Aorta (tissue), 5 donors: ENCODE results near the gene CCDC148. TPM values are rescaled to one million over a fixed set of nuclear protein-coding genes. Genes with fewer than 3 reads are reported as not detected.

ENCODE experiments used
- ATAC-seq: fragments of 200-7000 bp; cut with Tn5 transposase; one replicate; pipeline ENCODE4 v1.9.1; 2022; ENCODE audit warnings: moderate library complexity; ENCODE audit not compliant: low FRiP score
- DNase-seq, 2 donors: peaks; one replicate each; pipeline ENCODE4 v3.0.0-alpha.2; 2020
- H3K27ac ChIP-seq, 2 donors: one replicate each; pipeline ENCODE4 v1.5.1; 2013; ENCODE audit warnings: low read length in 2 of 2, mild to moderate bottlenecking in 2 of 2, moderate library complexity in 2 of 2, control low read depth in 1 of 2, inconsistent platforms in 1 of 2, low read depth in 1 of 2
- H3K27me3 ChIP-seq, 2 donors: one replicate each; pipeline ENCODE4 v1.6.1; 2013; ENCODE audit warnings: control low read depth in 1 of 2, low read length in 1 of 2, mild to moderate bottlenecking in 1 of 2, moderate library complexity in 1 of 2; ENCODE audit not compliant: insufficient read depth in 2 of 2, control insufficient read depth in 1 of 2
- H3K36me3 ChIP-seq, 2 donors: one replicate each; pipeline ENCODE4 v1.6.1; 2013; ENCODE audit warnings: control low read depth in 1 of 2, low read length in 1 of 2, mild to moderate bottlenecking in 1 of 2; ENCODE audit not compliant: insufficient read depth in 2 of 2, control insufficient read depth in 1 of 2
- H3K4me1 ChIP-seq, 2 donors: one replicate each; pipeline ENCODE4 v1.6.1; 2013; ENCODE audit warnings: low read length in 2 of 2, control low read depth in 1 of 2, mild to moderate bottlenecking in 1 of 2, moderate library complexity in 1 of 2; ENCODE audit not compliant: insufficient read depth in 2 of 2, control insufficient read depth in 1 of 2
- H3K4me3 ChIP-seq, 2 donors: one replicate each; pipeline ENCODE4 v1.5.1; 2013; ENCODE audit warnings: low read length in 2 of 2, control low read depth in 1 of 2, mild to moderate bottlenecking in 1 of 2
- H3K9me3 ChIP-seq: one replicate; pipeline ENCODE4 v1.6.1; 2013; ENCODE audit warnings: mild to moderate bottlenecking, low read length; ENCODE audit not compliant: control insufficient read depth
- WGBS, 2 donors: extraction: QIAGEN DNeasy Blood & Tissue Kit; methylation state at CpG; one replicate each; pipeline ENCODE4 v1.1.7; 2013; 5-methylcytosine and 5-hydroxymethylcytosine counted together
- intact Hi-C, 2 donors: fragments of 100-400 bp; cut with DNase I; formaldehyde crosslinking; loops; one replicate each; pipeline versions ENCODE4 v1.14.2 to v1.15.0; 2022
- polyA plus RNA-seq, 2 donors: library from polyadenylated mRNA; stranded (reverse); fragments of 200-250 nt; gene quantifications; one replicate each; pipeline ENCODE4 v1.2.3, GENCODE V29; 2013
- total RNA-seq, 2 donors: library from RNA; stranded (reverse); fragmentation: NEBNext Ultra II Directional; extraction: Animal tissue kit (Norgen Biotek cat#: 25700); gene quantifications; one replicate each; pipeline ENCODE4 v1.2.1, GENCODE V29; 2021
- donor health status: healthy with polysubstance abuse.
- donor health status: Bipolar disorder and iron deficiency.
- donor health status: DM: no; HTN: no; CAD: no.
- donor health status: DM: no; HTN: no; CAD: no.
- donor health status: DM: yes; HTN: yes; CAD: no.

The CCDC148 gene
- total and polyA plus RNA-seq, 4 donors: 0.41 to 1.6 (median 0.52) TPM; not detected in 1

DNA sequence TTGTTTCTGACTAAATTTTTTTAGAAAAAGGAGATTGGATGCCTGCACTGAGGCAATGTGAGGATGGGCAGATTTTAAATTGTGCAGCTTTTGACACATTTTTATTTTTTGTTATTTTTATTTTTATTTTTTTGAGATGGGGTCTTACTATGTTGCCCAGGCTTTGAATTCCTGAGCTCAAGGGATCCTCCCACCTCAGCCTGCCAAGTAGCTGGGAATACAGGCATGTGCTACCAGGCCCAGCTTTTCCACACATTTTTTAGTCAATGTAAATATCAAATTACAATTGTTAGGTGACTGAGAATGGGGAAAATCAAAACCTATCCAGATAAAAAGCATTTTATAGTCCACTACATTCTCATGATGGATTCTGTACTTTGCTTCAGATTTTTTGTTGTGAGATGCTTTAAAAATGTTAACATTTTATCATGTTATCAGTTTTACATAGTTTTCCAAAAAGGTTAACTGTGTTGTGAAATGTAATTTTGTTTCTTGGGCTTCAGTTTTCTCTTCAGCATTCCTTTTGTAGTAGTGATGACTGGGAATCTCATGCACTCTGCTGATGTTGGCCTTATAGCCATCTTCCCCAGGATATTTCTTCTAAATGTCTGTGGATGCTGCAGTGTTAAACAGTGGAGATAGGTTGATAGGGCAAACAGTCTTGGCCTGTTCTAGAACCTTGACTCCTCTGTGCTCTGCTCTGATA lies 41.6 kb upstream of the CCDC148 start:
- DNase-seq: no peak
- ATAC-seq: no peak
- intact Hi-C loops: no loop called here

DNA sequence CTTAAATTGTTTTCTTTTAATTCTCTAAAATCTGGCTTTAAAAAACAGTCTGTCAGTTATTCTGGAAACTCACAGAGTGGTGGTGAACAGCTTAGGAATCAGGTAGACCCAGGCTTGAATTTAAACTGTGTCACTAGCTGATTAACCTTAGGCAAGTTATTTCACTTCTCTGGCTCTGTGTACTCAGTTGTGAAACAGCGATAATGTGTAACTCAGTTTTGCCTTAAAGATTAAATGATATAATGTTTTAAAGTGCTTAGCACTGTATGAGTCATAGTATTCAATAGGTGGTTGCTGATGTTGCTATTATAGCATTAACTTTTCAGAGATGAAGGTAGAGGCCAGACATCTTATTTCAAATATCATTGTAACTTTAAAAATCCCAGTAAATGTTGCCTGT lies 40.9 kb upstream of the CCDC148 start:
- Histone ChIP-seq H3K4me1 (peaks cover 2 to 3% of the 10 kb centered on the region in 2 donors), H3K9me3 (no peaks in the 10 kb centered on the region), H3K4me3 (no peak overlapping the region), H3K27ac (no peak overlapping the region), H3K27me3 (no peaks in the 10 kb centered on the region), H3K36me3 (no peaks in the 10 kb centered on the region)
- DNase-seq (no peak), ATAC-seq (no peak)
- 85 to 91% methylated on average over 1 of the region's 1 CpG for WGBS, 2 donors
- intact Hi-C loops: no loop called here

More for the DNA sequence above, 41.6 kb upstream of the CCDC148 start:
- H3K9me3 ChIP-seq: no peaks in the 10 kb centered on the region
- H3K4me3 ChIP-seq: no peak overlapping the region
- H3K4me1 ChIP-seq: peaks cover 2 to 3% of the 10 kb centered on the region in 2 donors
- H3K36me3 ChIP-seq: no peaks in the 10 kb centered on the region
- H3K27me3 ChIP-seq: no peaks in the 10 kb centered on the region
- H3K27ac ChIP-seq: no peak overlapping the region

DNA sequence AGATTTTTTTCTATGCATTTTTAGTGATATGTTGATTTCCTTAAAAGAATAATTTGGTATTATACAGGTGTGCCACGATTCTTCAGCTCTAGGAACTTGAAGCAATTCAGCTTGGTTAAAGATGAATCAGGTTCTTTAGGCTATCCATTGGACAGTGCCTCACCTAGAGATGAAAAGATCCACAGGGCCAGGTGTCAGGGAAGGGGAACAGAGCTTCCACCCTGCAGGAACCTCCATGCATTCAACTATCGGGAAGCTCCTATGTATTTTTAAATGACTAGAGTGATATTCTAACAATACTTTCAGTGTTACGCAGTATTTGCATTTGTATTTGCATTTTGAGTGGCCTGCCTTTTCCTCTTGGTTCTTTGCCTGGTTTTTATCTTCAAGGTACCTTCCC lies 40.4 kb upstream of the CCDC148 start:
- ATAC-seq: no peak
- WGBS, 2 donors: 90 to 94% methylated on average over 3 of the region's 3 CpGs
- no peaks in the 10 kb centered on the region for H3K9me3 ChIP-seq
- no peaks in the 10 kb centered on the region for H3K27me3 ChIP-seq
- H3K4me3 ChIP-seq: no peak overlapping the region
- DNase-seq: no peak
- intact Hi-C loops: no loop called here
- no peak overlapping the region for H3K27ac ChIP-seq
- H3K36me3 ChIP-seq: no peaks in the 10 kb centered on the region
- peaks cover 2 to 3% of the 10 kb centered on the region in 2 donors for H3K4me1 ChIP-seq

DNA sequence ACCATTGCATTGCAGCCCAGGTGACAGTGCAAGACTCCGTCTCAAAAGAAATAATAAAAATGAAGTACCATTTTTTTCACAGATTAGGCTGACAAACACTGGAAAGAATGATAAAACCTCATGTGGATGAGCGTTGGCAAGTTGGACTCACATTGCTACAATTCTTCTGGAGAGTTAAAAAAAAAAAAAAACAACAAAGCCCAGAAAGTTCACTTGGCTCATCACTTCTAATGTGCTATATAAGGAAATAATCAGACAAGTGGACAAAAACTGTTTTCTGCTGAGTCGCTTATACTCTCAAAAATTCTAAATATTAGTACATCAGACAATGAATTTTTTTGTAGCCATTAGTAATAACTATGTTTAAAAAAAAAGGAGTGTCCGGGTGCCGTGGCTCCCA lies 38.6 kb upstream of the CCDC148 start:
- no peaks in the 10 kb centered on the region for H3K4me1 ChIP-seq

DNA sequence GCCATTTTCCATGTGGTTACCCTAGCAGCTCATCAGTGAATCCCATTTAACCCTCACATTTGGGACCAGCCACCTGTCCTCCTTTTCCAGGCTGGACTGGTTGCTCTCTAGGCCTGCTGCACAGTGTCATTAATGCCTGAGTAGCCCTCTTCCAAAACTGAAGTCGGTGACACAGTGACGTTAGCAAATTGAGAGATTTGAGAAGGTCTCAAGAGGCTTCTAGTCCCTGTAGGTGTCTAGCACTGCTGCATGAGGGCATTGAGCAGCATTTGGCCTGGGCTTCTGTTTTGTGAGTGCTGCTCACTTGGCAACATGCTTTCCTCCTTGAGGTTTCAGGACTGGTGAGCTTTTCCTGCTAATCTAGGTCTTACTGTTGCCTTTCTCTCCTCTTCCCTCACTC lies 36.9 kb upstream of the CCDC148 start:
- Histone ChIP-seq H3K9me3 (no peaks in the 10 kb centered on the region), H3K4me3 (no peak overlapping the region), H3K4me1 (peaks cover 0 to 3% of the 10 kb centered on the region in 2 donors), H3K27me3 (no peaks in the 10 kb centered on the region), H3K36me3 (no peaks in the 10 kb centered on the region), H3K27ac (no peak overlapping the region)
- intact Hi-C loops: no loop called here
- ATAC-seq (no peak), DNase-seq (no peak)
- WGBS, 2 donors: 42 to 44% methylated on average over 2 of the region's 2 CpGs

More for the DNA sequence above, 38.6 kb upstream of the CCDC148 start:
- DNase-seq: no peak
- Histone ChIP-seq H3K4me3 (no peak overlapping the region), H3K9me3 (no peaks in the 10 kb centered on the region), H3K27ac (no peak overlapping the region), H3K27me3 (no peaks in the 10 kb centered on the region), H3K36me3 (no peaks in the 10 kb centered on the region)
- ATAC-seq: no peak
- intact Hi-C loops: no loop called here
- 84 to 90% methylated on average over 5 of the region's 5 CpGs for WGBS, 2 donors

DNA sequence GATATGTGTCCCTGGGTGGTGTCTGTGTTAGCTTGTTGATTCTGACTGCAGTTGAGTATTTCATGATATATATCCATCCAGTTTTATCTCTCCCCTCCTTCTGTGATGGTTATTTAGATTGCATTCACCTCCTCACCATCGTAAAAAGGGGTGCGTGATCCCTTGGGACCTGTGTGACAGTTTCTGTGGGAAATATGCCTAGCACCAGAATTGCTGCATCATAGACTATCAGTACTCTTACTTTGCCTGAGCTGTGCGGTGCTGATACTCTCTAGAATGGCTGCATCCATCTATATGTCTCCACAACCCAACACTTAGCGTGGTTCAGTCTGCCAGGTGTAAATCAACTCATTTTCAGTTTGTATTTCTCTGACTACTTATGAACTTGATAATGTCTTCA lies 34.5 kb upstream of the CCDC148 start:
- no peaks in the 10 kb centered on the region for H3K27me3 ChIP-seq
- no peak overlapping the region for H3K27ac ChIP-seq
- no peak overlapping the region for H3K4me3 ChIP-seq
- no peaks in the 10 kb centered on the region for H3K36me3 ChIP-seq
- H3K9me3 ChIP-seq: no peaks in the 10 kb centered on the region
- intact Hi-C loops: no loop called here
- ATAC-seq (no peak), DNase-seq (no peak)
- 94 to 99% methylated on average over 4 of the region's 4 CpGs for WGBS, 2 donors
- peaks cover 2 to 3% of the 10 kb centered on the region in 2 donors for H3K4me1 ChIP-seq

DNA sequence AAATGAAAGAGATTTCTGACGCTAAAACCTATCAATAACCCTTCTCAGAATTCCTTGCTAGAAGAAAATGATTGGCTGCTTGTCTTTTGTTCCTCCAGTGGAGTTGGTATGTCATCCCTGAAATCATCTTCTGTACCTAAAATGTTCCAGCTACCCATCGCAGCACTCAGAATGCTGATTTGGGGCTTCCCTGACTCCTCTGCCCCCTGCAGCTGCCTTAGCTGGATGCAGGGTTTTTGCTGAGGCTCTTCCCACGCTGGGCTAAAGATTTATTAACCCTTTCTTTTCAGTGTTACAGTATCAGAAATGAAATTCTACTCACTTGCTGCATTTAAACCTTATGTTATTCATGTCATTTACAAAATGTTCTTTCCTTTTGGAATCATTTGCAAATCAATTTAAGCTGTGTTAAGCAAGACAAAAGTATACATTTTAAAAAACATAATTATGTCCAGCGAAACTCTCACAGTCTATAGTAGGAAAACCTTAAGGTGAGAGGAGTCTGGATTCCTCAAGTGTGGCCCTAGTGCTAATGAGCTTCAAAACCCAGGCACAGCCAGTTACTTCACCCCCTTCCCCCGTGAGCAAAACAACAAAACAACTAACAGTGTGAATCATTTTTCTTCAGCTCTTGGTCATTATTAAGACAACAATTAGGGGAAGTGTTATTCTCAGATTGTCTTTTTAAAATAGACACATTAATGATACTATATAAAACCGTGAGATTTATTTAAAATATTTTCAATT lies 33.0 kb upstream of the CCDC148 start:
- peaks cover 2 to 3% of the 10 kb centered on the region in 2 donors for H3K4me1 ChIP-seq
- no peak overlapping the region for H3K4me3 ChIP-seq
- no peaks in the 10 kb centered on the region for H3K27me3 ChIP-seq
- DNase-seq (no peak), ATAC-seq (no peak)
- no peaks in the 10 kb centered on the region for H3K36me3 ChIP-seq
- no peaks in the 10 kb centered on the region for H3K9me3 ChIP-seq
- WGBS, 2 donors: 64 to 71% methylated on average over 6 of the region's 6 CpGs
- H3K27ac ChIP-seq: no peak overlapping the region
- intact Hi-C loops: no loop called here

DNA sequence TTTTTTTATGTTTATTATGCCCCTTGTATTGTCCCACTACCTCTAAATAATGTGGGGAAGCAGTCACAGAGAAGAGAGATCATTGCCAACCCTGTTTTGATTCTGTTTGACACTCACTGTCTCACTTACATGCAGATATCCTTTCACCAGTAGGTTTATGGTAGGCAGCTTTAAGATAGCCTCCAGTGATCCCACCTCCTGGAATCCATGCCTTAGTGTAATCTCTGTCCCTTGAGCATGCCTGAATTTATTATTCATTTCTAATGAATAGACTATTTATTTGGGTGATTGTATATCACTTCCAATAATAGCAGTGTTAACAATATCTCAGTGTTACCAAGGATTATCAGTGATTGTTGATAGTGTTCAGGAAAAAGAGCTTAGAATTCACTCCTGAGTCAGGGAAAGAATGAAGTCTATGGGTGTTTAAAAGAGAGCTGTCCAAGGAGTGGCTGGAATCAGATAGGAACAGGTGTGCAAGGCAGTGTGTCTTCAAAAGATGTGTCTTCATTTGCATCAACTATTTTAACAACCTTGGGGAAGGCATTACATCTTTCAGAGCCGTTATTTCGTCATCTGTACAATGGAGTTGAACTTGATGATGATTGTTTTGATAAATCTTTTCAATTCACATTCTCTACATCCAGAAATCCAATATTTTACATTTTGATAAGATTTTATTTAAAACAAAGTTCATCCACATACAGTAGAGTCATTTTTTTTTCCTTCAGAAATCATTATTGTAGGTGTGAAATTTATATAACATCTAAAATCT lies 32.1 kb upstream of the CCDC148 start:
- Histone ChIP-seq H3K4me3 (no peak overlapping the region), H3K27me3 (no peaks in the 10 kb centered on the region), H3K9me3 (no peaks in the 10 kb centered on the region), H3K36me3 (no peaks in the 10 kb centered on the region), H3K27ac (no peak overlapping the region), H3K4me1 (peaks cover 2 to 3% of the 10 kb centered on the region in 2 donors)
- WGBS, 2 donors: 82 to 89% methylated on average over 2 of the region's 2 CpGs
- ATAC-seq: no peak
- intact Hi-C loops: no loop called here
- DNase-seq: no peak
